Activated CD8-positive, alpha-beta memory T cell treated with anti-CD3 and anti-CD28 coated beads for 1 hour (primary cell): ENCODE data around the gene MARCHF4.

Source experiments
- DNase-seq, 2 donors: peaks; one replicate each; pipeline ENCODE4 v3.0.0-alpha.2; 2020; ENCODE audit warnings: low read depth in 1 of 2; ENCODE audit errors: extremely low read depth in 1 of 2

The MARCHF4 gene

DNA sequence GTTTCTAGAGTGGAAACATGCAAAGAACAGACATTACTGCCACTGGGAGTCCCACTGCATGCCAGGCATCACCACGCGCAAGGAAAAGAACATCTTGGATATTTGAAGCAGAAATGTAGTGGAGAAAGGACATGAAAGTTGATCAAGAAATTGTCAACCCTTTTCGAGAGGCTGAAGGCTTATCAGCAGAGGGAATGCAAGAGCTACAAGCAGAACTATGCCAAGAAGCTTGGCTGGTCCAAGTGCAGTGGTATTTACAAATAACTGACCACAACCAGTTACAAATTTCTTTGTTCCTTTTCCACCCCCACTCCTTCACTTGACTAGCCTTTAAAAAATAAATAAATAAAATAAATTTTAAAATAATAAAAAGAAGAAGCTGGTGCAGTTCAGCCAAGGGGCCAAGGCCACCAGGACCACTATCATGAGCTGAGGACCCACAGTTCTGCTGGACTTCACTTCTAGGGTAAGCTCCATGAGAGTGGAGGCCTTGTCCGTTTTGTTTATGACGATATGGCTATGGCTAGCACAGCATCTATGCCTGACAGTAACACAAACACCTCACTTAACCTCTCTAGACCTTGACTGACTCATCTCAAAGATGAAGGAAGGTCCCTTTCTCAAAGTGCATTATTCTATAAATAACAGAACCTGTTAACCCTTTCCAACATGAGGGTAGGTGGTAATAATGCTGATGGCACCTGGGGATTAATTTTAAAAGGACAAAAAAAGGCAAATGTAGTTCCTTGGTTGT lies 20.9 kb downstream of the MARCHF4 start:
- DNase-seq: no peak

DNA sequence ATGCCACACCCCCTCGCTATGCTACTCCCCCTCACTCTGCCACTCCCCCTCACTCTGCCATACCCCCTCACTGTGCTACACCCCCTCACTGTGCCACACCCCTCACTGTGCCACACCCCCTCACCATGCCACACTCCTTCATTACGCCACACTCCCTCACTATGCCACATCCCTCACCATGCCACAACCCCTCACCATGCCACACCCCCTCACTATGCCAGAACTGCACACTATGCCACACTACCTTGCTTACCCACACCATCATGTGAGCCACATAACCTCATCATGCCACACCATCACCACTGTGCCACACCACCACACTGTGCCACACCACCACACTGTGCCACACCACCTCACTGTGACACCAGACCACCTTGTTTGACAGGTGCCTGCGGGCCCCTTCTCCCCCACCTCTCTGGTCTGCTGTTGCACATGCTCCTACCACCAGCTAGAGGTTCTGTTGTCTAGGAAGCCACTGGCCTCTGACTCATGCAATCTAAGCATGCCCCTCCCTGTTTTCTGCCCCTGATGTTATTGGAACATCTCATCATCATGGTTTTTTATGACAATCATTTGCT lies 22.0 kb downstream of the MARCHF4 start:
- no peak for DNase-seq

DNA sequence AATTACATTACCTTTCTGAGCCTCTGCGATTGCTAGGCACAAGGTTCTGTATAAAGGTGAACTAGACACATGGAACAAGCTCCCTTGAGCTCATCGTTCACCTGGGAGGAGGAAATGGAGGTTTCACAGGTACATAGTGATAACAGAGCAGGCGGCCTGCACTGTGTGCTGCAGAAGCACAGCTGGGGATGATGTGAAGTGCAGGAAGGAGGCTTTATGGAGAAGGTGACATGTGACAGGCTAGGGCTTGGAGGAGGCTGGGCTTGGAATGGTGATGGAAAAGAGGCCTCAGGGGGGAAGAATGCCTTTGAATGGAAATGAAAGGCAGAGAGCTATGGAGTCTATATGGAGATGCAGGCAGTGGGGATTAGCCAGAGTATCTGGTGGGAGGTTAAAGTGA lies 22.9 kb downstream of the MARCHF4 start:
- no peak for DNase-seq

DNA sequence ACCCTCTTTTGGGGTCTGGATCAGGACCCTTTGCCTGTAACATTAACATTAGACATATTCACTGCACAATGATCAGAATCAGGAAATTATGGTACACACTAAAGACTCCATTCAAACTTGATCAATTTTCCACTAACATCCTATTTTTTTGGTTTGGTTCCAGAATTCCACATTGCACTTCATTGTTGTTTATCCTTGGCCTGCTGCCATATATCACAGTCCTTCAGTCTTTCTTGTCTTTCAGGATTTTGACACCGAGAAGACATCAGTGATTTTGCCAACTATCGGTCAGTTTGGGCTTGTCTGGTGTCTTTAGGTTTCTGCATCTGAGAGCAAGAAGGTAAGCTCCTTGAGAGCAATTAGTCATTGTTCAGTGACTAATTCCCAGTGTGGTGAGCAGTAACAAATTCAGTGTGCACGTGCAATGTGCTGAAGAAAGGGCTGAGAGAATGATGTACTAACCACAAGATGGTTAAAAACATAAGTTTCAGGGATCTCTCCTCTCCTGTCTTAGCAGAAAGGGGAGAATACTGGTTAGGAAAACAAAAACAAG lies 23.5 kb downstream of the MARCHF4 start:
- DNase-seq: no peak

DNA sequence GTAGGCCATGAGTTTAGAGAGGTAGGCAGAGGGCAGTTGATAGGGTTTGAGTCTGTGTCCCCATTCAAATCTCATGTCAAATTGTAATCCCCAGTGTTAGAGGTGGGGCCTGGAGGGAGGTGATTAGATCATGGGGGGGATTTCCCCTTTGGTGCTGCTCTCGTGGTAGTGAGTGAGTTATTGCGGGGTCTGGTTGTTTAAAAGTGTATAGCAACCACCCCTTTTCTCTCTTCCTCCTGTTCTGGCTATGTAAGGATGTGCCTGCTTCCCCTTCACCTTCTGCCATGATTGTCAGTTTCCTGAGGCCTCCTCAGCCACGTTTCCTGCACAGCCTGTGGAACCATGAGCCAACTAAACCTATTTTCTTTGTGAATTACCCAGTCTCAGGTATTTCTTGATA lies 25.5 kb downstream of the MARCHF4 start:
- no peak for DNase-seq

DNA sequence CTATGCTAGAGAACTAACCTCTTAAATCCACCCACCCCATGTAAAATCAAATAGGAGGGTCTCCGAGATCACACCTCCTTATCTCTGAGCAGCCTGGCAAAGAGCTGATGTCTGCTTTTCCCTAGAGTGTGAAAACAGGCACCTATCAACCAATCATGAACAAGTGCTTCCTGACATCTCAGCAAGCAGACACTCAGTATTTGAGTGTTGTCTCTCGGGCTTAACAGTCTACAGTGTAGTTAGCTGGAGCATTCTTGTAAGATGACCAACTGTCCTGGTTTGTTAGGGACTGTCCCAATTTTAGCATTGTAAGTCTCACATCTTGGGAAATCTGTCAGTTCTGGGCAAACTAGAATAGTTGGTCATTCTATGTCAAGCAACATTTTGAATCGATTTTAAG lies 26.4 kb downstream of the MARCHF4 start:
- no peak for DNase-seq

DNA sequence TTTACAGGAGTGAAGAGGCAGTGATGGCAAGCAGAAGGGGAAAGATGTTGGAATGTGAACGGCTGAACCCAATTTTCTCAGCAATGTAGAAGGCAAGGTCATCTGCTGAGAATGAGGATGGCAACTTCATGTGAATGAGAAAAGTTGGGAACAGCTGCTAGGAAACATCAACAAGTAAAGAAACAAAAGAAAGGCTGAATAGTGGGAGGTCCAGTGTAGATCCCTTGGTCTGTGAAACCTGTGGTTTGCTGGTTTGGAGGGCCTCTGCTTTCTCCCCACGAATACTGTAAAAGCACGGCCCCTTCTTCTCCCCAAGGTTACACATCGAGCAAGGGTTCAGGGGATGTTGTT lies 27.4 kb downstream of the MARCHF4 start:
- no peak for DNase-seq

DNA sequence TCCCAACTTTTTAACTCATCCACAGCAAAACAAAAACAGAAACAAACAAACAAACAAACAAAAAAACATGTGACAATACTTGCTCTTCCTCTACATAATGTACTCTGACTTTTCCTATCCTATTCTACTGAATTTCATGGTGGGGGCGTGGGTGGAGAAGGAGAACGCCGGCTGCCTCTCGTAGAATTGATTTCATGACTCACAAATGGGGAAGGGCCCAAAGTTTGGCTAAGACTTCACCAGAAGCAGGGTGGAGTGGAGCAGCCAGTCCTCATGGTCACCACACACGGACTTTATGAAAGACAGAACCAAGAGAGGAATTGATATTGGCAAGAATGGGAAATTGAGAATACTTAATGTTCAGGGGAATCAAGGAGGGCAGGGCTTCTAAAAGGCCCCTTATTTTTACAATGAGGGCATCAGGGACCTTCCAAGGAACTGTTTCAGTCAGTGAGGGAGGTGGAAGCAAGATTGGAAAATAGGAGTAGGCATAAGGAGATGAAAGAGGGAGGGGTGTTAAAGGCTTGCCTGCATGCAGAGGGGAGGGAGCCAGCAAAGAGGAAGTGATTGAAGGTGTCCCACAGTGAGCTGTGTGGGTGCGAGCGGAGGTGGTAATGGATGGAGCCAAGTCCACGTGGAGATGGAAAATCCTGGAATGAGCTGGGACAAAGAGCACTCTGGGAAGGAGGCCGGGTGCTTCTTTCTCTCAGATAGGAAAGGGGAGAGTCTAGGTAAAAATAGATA lies 27.9 kb downstream of the MARCHF4 start:
- no peak for DNase-seq

DNA sequence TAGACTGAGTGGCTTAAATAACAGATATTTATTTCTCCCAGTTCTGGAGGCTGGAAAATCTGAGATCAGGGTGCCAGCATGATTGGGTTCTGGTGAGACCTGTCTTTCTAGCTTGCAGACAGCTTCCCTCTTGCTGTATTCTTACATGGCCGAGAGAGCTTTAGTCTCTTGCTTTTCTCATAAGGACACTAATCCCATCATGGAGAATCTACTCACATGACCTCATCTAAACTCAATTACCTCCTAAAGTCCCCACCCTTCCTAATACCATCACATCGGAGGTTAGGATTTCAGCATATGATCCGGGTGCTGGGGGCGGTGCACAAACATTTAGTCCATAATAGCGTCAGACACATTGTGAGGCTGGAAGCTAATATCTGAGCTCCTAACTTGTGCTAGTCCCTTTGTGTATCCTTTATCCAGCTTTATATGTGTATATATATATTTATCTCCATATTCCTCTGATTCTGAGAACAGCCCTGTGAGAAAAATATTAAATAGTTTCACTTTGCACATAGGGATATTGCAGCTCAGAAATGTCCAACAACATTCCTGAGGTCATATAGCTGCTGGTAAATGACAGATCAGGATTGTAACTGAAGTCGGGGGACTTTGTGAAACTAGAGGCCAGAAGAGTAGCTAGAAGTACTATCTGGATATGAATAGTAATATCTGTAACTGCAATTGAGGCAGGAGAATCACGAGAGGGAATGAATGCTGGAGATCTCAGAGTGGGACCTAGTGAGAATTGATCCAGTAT lies 28.9 kb downstream of the MARCHF4 start:
- no peak for DNase-seq

DNA sequence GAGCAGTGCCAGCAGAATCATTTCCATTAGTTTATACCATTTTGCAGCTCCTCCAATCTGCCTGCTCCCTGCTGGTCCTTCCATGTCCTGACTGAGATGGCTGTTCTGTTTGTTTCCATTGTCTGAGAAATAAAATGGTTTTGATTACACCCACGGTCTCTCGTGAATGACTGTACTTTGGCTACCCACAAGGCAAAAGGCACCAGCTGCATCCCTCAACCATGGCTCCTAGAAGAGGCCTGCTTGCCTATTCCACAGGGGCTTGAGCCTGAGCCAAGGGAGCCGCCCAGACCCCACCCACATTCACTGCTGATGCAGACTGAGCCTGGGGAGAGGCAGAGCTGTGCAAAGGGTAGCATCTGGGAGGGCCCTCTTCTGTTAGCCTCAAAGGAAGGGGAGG lies 31.2 kb downstream of the MARCHF4 start:
- no peak for DNase-seq

DNA sequence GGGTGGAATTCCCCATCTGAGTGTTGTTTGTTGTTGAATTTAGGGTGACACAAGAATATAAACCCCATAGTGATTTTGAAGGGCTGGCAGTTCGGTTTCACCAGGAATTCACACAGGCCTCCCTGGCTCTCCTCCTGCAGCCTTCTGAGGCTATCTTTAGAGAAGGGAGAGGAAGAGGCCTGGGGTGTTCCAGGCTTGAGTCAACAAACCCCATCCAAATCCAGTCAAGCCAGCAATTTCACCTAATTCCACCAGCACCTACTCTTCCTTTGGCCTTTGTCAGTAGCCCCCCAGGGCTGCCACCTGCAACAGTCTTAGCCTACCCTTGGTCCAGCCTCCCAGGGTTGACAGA lies 32.0 kb downstream of the MARCHF4 start:
- no peak for DNase-seq

DNA sequence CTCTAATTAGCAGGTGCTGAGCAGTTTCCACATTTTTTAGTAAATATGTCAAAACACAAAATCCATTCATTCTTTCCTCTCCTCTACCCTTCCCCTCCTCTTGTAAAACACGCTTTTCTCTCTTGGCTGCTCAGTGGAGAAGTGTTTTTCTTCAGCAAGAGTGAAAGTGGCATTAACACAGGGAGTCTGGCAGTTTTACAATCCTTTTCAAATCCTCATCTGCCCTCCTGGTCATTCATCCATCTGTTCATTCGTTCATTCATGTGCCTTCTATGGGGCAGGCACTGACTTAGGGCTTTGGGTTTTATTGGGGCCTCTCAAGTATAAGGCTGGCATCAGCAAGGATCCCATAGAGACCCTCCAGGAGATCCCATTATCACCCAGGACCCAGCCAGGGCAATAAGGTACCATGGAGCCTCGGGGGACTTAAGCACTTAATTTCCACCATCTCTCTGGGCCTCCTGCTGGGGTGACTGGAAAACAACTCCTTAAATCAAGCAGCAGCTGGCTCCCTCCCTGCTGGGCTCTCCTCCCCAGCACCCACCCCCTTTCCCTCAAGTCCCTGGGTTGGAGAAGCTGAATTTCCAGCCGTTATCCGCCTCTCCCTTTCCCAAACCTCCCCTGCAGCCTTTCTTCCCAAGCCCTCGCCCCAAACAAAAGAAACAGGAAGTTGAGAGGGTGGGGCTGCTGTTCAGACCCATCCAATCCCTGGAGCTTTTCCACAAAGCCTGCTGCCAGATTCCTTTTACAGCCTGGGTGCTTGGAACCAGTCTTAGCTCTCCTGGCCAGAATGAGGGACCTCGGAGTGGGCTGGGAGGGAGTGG lies 32.6 kb downstream of the MARCHF4 start:
- DNase-seq: no peak

DNA sequence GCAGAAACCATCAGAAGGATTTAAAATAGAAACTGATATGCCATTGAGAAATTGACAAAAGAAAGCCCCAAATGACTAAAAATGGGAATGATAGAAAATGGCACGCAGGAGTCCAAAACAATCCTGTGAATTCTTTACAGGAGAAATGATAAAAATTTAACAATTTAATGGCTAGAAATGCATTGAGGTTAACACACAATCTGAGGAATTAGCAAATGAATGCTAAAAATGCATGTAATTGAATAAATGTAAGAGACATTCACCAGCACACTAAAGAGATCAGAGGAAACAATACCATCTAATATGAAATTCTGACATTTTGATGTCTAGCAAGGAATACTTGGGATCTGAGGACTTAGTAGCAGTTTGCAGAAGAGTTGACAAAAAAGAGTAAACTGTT lies 37.0 kb downstream of the MARCHF4 start:
- DNase-seq: no peak

DNA sequence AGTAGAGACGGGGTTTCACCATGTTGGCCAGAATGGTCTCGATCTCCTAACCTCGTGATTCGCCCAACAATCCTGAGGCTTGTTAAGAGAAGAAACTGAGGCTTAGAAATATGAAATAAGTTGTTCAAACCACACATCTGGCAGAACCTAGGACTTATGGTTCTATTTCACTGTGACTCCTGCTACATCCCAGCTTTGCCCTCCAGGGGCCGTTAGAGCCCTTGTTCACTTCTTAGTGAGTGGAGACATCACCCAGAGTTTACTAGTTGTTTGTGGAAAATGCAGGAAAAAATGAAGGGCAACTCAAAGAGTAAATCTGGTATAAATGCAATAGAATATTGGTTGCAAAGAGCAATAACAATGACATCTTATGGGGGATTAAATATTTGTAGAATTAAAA lies 43.9 kb downstream of the MARCHF4 start:
- DNase-seq: no peak

DNA sequence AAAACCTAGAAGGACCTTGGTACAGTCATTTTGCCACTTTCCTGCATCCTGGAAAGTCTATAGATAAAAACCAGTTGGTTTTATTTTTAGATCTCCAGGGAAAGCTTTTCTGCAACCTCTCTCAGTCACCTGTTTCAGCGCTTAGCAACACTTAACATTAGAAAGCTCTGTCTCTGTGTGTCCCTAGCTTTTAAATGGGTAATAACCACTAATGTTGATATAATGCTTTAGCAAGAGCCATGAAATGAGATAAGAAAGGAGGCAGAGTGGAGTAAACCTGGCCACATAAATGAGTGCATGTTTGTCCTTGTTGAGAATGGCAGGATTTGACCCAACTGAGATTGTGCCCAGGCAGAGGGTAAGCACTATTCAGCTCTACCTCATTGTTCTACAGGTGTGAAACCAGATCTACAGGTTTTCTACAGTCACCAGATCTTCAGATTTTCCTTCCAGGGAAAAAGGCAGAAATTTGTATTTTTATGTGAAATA lies 44.8 kb downstream of the MARCHF4 start:
- no peak for DNase-seq
